Progenitor cell of endocrine pancreas (in vitro differentiated cells): ENCODE results near the gene KLHDC10. TPM values are rescaled to one million over a fixed set of nuclear protein-coding genes. Genes with fewer than 3 reads are reported as not detected.

Experiments used
- DNase-seq: peaks from one replicate; pipeline ENCODE4 v3.0.0; 2021; ENCODE audit warnings: low spot score; ENCODE audit not compliant: unreplicated experiment
- H3K27ac Mint-ChIP-seq: 2 replicates; pipeline ENCODE4 v1.8.0; 2021; ENCODE audit warnings: mild to moderate bottlenecking, moderate library complexity, mixed read lengths
- H3K27me3 Mint-ChIP-seq: 2 replicates; pipeline ENCODE4 v1.8.0; 2021; ENCODE audit warnings: mixed read lengths
- H3K36me3 Mint-ChIP-seq: 2 replicates; pipeline ENCODE4 v1.8.0; 2022; ENCODE audit warnings: mixed read lengths; ENCODE audit not compliant: insufficient read depth
- H3K4me1 Mint-ChIP-seq: 2 replicates; pipeline ENCODE4 v1.8.0; 2021; ENCODE audit warnings: low read depth, mixed read lengths
- H3K4me3 Mint-ChIP-seq: 2 replicates; pipeline ENCODE4 v1.8.0; 2021; ENCODE audit warnings: low read depth, mild to moderate bottlenecking, moderate library complexity, mixed read lengths
- H3K9me3 Mint-ChIP-seq: 2 replicates; pipeline ENCODE4 v1.8.0; 2021; ENCODE audit warnings: low read depth, mixed read lengths
- CTCF ChIP-seq: fragments of 200-600 bp; sonication (generic); IDR thresholded peaks from one replicate; pipeline ENCODE4 v1.5.0; 2021; ENCODE audit warnings: antibody characterized with exemption, mild to moderate bottlenecking; ENCODE audit not compliant: unreplicated experiment
- total RNA-seq: library from RNA; stranded (reverse); gene quantifications from 2 replicates; pipeline ENCODE4 v1.2.1, GENCODE V29; 2021

KLHDC10 gene
- total RNA-seq, 1 donor from 2014 or later: 50.1 TPM

DNA sequence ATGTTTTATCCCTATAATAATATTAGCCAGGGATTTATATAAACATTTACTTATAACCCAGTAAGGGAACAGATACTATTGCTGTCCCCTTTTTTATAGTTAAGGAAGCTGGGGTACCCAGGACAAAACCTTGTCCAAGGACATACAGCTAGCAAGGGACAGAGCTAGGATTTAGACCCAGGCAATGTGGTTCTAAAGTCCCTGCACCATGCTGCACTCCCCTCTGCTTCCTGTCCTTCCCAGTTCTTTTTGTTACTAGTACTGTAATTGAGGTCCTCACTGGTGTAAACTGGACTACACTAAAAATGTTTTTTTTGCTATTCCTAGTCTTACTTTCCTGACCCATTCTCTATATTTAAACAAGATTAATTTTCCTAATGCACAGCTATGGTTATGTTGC lies 16.6 kb downstream of the KLHDC10 start:
- peak overlapping the region; percentile 3 for H3K27ac Mint-ChIP-seq
- no peak overlapping the region for H3K4me3 Mint-ChIP-seq
- peaks cover 3% of the 10 kb centered on the region for H3K9me3 Mint-ChIP-seq
- peaks cover 6% of the 10 kb centered on the region for H3K36me3 Mint-ChIP-seq
- DNase-seq: no peak
- no peak for TF ChIP-seq CTCF
- no peaks in the 10 kb centered on the region for H3K27me3 Mint-ChIP-seq
- H3K4me1 Mint-ChIP-seq: no peaks in the 10 kb centered on the region

GRCh38 chr7:130087364-130087763 lies 17.0 kb downstream of the KLHDC10 start:
- Mint-ChIP-seq H3K4me1 (peaks cover 2% of the 10 kb centered on the region), H3K27me3 (no peaks in the 10 kb centered on the region), H3K4me3 (no peak overlapping the region), H3K9me3 (peaks cover 3% of the 10 kb centered on the region), H3K27ac (peak overlapping the region; percentile 3), H3K36me3 (peaks cover 6% of the 10 kb centered on the region)
- no peak for TF ChIP-seq CTCF
- no peak for DNase-seq

DNA sequence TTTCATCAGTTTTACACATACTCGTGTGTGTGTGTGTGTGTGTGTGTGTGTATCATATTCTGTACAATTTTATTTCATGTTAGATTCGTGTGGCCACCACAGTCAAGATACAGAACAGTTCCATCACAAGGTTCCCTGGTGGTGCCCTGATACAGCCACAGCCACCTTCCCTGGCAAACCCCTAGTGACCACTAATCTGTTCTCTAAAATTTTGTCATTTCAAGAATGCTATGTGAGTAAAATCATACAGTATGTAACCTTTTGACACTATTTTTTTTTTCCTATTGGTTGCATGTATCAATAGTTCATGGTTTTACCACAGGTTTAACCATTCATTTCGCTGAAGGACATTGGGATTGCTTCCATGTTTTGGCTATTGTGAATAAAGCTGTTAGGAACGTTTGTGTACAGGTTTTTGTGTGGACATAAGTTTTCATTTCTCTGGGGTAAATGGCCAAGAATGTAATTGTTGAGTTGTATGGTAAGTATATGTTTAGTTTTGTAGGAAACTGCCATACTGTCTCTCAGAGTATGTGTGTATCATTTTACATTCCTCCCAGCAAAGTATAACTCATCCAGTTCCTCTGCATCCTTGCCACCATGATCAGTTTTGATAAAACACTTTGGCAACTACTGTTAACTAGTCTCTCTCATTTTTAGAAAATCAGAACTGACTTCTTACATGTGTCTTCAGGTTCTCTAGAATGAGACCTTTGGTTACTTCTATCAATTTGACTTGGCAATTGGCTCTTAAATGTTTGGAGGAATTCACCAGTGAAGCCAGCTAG lies 20.6 kb downstream of the KLHDC10 start:
- no peak for TF ChIP-seq CTCF
- Mint-ChIP-seq H3K36me3 (no peaks in the 10 kb centered on the region), H3K4me1 (peaks cover 6% of the 10 kb centered on the region), H3K4me3 (no peak overlapping the region), H3K27me3 (no peaks in the 10 kb centered on the region), H3K27ac (no peak overlapping the region), H3K9me3 (no peaks in the 10 kb centered on the region)
- DNase-seq: no peak

- DNase-seq: no peak
- H3K36me3 Mint-ChIP-seq: peaks cover 3% of the 10 kb centered on the region
- TF ChIP-seq CTCF: no peak
- no peak overlapping the region for H3K4me3 Mint-ChIP-seq
- H3K9me3 Mint-ChIP-seq: no peaks in the 10 kb centered on the region
- H3K27me3 Mint-ChIP-seq: no peaks in the 10 kb centered on the region
- peak overlapping the region; percentile 12 for H3K27ac Mint-ChIP-seq
- H3K4me1 Mint-ChIP-seq: peaks cover 6% of the 10 kb centered on the region
Observed at GRCh38 chr7:130091999-130092398, 21.7 kb downstream of the KLHDC10 start.

DNA sequence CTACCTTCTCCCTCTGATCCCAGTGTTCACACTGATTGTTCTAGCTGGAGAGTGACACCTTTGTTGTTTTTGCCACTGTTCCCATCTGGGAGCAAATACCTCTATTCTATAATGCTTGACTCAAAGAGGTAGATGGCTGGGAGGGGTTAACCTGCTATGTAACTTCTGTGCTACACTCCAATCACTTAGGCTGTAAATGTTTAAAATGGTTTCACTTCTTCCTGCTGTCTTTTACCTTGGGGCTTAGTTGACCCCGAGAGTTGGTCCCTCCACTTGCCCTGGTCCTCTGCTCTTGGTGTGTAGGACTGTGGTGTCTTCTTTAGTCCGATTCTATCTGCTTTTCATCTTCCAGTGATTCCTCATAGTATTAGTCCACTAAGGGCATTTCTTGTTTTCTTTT lies 22.3 kb downstream of the KLHDC10 start:
- TF ChIP-seq CTCF: no peak
- Mint-ChIP-seq H3K4me1 (peaks cover 6% of the 10 kb centered on the region), H3K4me3 (no peak overlapping the region), H3K27ac (peak overlapping the region; percentile 12), H3K27me3 (no peaks in the 10 kb centered on the region), H3K36me3 (peaks cover 3% of the 10 kb centered on the region), H3K9me3 (no peaks in the 10 kb centered on the region)
- no peak for DNase-seq
